Kidney epithelial cell (primary cell): ENCODE results near the gene ARHGEF40. TPM values are rescaled to one million over a fixed set of nuclear protein-coding genes. Genes with fewer than 3 reads are reported as not detected.

ENCODE experiments used
- DNase-seq: peaks from one replicate; pipeline ENCODE4 v3.0.0-alpha.2; 2010; ENCODE audit warnings: low read depth
- H3K27me3 ChIP-seq: 2 replicates; pipeline ENCODE4 v1.6.0; 2011; ENCODE audit warnings: low read length; ENCODE audit not compliant: control insufficient read depth, insufficient read depth
- H3K36me3 ChIP-seq: 2 replicates; pipeline ENCODE4 v1.5.1; 2011; ENCODE audit warnings: low read length; ENCODE audit not compliant: control insufficient read depth, insufficient read depth
- H3K4me3 ChIP-seq: 2 replicates; pipeline ENCODE4 v1.5.1; 2011; ENCODE audit warnings: low read depth, mild to moderate bottlenecking, control low read depth, low read length
- CTCF ChIP-seq: IDR thresholded peaks from 2 replicates; pipeline ENCODE4 v1.5.1; 2011; ENCODE audit warnings: mild to moderate bottlenecking, moderate library complexity, low read length, control low read depth, inconsistent platforms; ENCODE audit not compliant: insufficient read depth, poor library complexity, severe bottlenecking
- total RNA-seq: library from RNA; depleted of rRNA; stranded (reverse); fragments of >200 nt; gene quantifications from 2 replicates; pipeline ENCODE4 v1.2.3, GENCODE V29; 2015

ARHGEF40 gene
- total RNA-seq, 1 donor from 2014 or later = 59.7 TPM

- H3K4me3 ChIP-seq = peak within 1 kb of the TSS; percentile 43
- no peak for TF ChIP-seq CTCF
- peaks cover 30% of the 10 kb centered on the region for H3K27me3 ChIP-seq
- no peak for DNase-seq
- H3K36me3 ChIP-seq = no peaks in the 10 kb centered on the region
These were observed 45.3 kb upstream of the ARHGEF40 start, which contains the start of gene NDRG2 for GRCh38 chr14:21024585-21025370. NDRG2 (minus strand) TSS chr14:21025061; CDS start chr14:21023315, 1,746 bp downstream.

- peak overlapping the region; percentile 43 for H3K4me3 ChIP-seq
- H3K27me3 ChIP-seq = peaks cover 30% of the 10 kb centered on the region
- H3K36me3 ChIP-seq = no peaks in the 10 kb centered on the region
- no peak for TF ChIP-seq CTCF
- no peak for DNase-seq
These were observed 44.5 kb upstream of the ARHGEF40 start for GRCh38 chr14:21025371-21026273.

DNA sequence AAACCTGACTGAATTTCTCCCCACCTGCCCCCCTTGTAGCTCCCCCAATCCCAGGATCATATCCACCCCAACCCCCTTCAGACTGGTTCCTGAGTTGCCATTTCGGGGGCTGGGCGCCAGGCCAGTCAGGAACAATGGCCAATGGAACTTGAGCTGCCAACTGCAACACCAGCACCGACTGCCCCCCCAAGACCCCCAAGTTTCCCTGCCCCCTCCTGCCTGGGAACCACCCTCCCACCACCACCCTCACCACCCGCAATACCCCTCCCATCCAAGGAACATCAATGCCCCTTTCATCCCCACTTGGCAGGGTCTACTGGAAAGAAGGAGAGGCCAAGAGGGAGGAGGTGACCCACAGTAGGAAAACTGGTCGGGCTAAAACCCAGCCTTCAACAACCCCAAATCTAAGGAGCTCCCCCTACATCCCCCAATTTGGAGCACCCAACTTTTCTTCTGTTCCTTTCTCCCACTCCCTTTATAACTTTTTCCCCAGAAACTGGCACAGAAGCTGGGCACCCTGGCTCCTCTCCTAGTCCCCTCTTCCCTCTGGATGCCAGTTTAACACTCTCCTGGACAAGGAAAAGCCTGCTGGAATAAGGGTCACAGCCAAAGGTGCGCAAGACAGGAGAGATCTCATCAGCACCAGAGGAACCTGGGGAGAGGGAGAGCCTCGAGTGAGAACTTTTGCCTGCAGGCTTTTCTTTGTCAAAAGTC, 43.7 kb upstream of the ARHGEF40 start:
- no peak for DNase-seq
- no peak for TF ChIP-seq CTCF
- H3K4me3 ChIP-seq = no peak overlapping the region
- H3K36me3 ChIP-seq = no peaks in the 10 kb centered on the region
- peaks cover 30% of the 10 kb centered on the region for H3K27me3 ChIP-seq

DNA sequence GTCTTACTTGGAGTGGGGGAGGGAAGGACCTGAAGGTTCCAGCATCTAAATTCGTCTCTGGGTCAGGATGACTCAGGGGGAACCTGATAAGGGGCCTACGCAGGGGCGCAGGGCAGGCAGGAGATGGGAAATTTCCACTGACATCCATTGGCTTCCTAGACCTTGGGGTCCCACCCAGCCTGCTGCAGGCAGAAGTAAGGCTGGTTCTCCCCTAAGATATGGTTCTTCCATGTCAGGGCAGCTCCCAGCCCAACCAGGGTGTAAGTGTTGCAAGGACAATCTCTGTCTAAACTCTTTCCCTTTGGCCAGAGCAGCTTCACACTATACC, 43.2 kb upstream of the ARHGEF40 start:
- TF ChIP-seq CTCF = no peak
- peaks cover 33% of the 10 kb centered on the region for H3K27me3 ChIP-seq
- no peak for DNase-seq

DNA sequence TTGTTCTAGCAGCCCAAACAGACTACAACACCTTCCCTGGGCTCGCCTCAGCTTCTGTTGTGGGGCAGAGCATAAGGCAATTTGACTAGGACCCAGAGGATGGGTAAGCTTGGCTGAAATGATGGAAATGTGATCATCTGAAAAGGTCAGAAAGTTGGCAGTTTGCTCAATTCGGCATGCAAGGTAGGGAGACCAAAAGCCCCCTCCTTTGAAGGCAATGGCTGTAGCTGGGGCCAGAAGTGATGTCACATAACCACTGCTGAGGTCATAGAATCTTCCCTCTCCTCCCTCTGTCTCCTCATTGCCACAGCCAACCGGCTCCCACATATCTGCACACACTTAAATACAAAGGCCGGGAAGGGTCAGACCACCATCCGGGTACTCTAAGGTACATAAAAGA, 40.2 kb upstream of the ARHGEF40 start, which contains the start of gene TPPP2:
Gene TPPP2, plus strand, starts transcription at position 301 of the 400 bp plus-strand sequence. CDS start 365 bp downstream, outside the sequence.
- Histone ChIP-seq H3K36me3 (no peaks in the 10 kb centered on the region), H3K4me3 (no peak within 1 kb of the TSS), H3K27me3 (peaks cover 16% of the 10 kb centered on the region)
- no peak for DNase-seq
- TF ChIP-seq CTCF = no peak

More for the DNA sequence above, 43.2 kb upstream of the ARHGEF40 start:
- Histone ChIP-seq H3K4me3 (no peak overlapping the region), H3K36me3 (no peaks in the 10 kb centered on the region)
